ENCODE measurements around the gene LMAN1L. TPM values are rescaled to one million over a fixed set of nuclear protein-coding genes. Genes with fewer than 3 reads are reported as not detected.

LMAN1L gene
- total and polyA plus RNA-seq, 2 of the 4 experiments (the other 2 are of a cell fraction) = not detected

DNA sequence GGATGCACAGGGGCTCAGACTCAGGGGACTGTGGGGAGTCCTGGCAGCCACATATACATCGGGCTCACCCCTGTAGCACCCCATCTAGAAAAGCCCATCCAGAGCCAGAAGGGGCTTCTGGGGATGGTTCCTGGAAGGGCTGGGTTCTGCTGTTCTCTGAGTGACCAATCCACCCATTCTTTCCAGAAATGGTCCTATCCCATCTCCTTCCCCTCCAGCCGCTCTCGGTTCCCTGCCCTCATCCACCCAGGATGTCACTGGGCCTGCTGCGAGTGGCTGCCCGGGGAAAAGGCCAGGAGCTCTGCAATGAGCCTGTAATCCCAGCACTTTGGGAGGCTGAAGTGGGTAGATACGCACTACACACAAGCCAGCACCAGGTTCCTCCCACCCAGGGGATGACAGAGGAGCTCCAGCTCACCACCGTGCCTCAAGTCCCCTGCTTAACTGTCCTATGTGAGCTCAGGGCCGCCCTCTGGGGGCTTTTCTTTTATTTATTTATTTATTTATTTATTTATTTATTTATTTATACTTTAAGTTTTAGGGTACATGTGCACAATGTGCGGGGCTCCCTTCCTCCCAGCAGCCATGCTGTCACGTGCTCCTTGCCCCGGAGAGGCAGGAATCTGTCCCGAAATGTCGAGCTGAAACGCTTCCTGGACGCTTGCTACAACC is 44.4 kb upstream of the LMAN1L start:
- H3K36me3 ChIP-seq (ENCODE audit: control insufficient read depth, insufficient read depth, low read length) = no peaks in the 10 kb centered on the region
- H3K9me1 ChIP-seq (ENCODE audit: insufficient read depth, low read length) = no peaks in the 10 kb centered on the region
- H3K56ac ChIP-seq (ENCODE audit: extremely low read depth, insufficient read depth, low read length) = no peak overlapping the region
- DNase-seq (no peak), ATAC-seq (ENCODE audit: low read depth) (peak; percentile 15)
- H3K4me1 ChIP-seq (ENCODE audit: control insufficient read depth, insufficient read depth, low read length) = no peaks in the 10 kb centered on the region
- no peak overlapping the region for H3K4ac ChIP-seq (ENCODE audit: low read depth, low read length)
- dilution Hi-C loops (cut with HindIII; ENCODE audit: low sequenced_read_pairs, unreplicated experiment) (no loop called here), intact Hi-C loops (cut with micrococcal nuclease) (no loop called here), in situ Hi-C loops (cut with MboI; ENCODE audit: low sequenced_read_pairs) (loop anchor here (5.0 kb wide), 1 partner anchor 131 kb away; no protein-coding TSS in a partner anchor)
- H3K4me3 ChIP-seq (ENCODE audit: insufficient read depth, low read depth, low read length) = no peak overlapping the region
- no peak overlapping the region for H4K91ac ChIP-seq (ENCODE audit: insufficient read depth, low read depth, low read length)
- CTCF ChIA-PET = interaction anchor here (0.6 to 3.9 kb wide), 15 partner anchors 9 to 396 kb away, joined by 3 to 21 read pairs (median 5); no protein-coding TSS in a partner anchor
- no peak overlapping the region for H3K18ac ChIP-seq (ENCODE audit: low read depth, low read length)
- BruUV-seq (replicated peaks) = no TSS peak
- H3K27me3 ChIP-seq (ENCODE audit: control insufficient read depth, insufficient read depth, low read length) = peaks cover 18% of the 10 kb centered on the region; the same call in 1 of the 2 replicates
- H4K8ac ChIP-seq (ENCODE audit: low read depth in 2 of 2, low read length in 2 of 2) = no peak overlapping the region
- no peaks in the 10 kb centered on the region for H4K20me1 ChIP-seq (ENCODE audit: insufficient read depth, low read length)
- WGBS, 2 experiments (ENCODE audit: extremely low coverage in 2 of 2, insufficient read length in 1 of 2) = 20% methylated on average over 1 of the region's 15 CpGs; no CpG with 5 or more reads in 1 of the 2 experiments
- H3K27ac ChIP-seq (ENCODE audit: insufficient read depth, low read length) = no peak overlapping the region
- H3K14ac ChIP-seq (replicated peaks; ENCODE audit: low read depth, low read length) = no peak overlapping the region
- POLR2A ChIA-PET (ENCODE audit: unreplicated experiment) = no interaction called here
- no peaks in the 10 kb centered on the region for H3K79me1 ChIP-seq (ENCODE audit: low read depth in 1 of 2, low read length in 2 of 2)
- TF ChIP-seq RCOR1 (IDR thresholded peaks at IDR 0.05; ENCODE audit: insufficient replicate concordance, low read length) (no peak), RFX5 (IDR thresholded peaks at IDR 0.05; ENCODE audit: low read depth, low read length) (no peak), MAFK (IDR thresholded peaks at IDR 0.05; ENCODE audit: low read depth, low read length) (no peak)
- TF ChIP-seq, protein P1, sequence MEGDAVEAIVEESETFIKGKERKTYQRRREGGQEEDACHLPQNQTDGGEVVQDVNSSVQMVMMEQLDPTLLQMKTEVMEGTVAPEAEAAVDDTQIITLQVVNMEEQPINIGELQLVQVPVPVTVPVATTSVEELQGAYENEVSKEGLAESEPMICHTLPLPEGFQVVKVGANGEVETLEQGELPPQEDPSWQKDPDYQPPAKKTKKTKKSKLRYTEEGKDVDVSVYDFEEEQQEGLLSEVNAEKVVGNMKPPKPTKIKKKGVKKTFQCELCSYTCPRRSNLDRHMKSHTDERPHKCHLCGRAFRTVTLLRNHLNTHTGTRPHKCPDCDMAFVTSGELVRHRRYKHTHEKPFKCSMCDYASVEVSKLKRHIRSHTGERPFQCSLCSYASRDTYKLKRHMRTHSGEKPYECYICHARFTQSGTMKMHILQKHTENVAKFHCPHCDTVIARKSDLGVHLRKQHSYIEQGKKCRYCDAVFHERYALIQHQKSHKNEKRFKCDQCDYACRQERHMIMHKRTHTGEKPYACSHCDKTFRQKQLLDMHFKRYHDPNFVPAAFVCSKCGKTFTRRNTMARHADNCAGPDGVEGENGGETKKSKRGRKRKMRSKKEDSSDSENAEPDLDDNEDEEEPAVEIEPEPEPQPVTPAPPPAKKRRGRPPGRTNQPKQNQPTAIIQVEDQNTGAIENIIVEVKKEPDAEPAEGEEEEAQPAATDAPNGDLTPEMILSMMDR (conservative IDR thresholded peaks at IDR 0.05; ENCODE audit: low read depth, low read length) = no peak
- H3K4me2 ChIP-seq (ENCODE audit: low read depth, low read length) = peak overlapping the region; percentile 49
- H2BK120ac ChIP-seq (ENCODE audit: low read depth, low read length) = no peak overlapping the region
- no peak overlapping the region for H3K9ac ChIP-seq (ENCODE audit: low read depth, low read length)
- no peak overlapping the region for H2AK9ac ChIP-seq (replicated peaks; ENCODE audit: low read depth, low read length, poor library complexity)
- no peaks in the 10 kb centered on the region for H3K9me3 ChIP-seq (ENCODE audit: control insufficient read depth, insufficient read depth, low read length)
- H3K23ac ChIP-seq (ENCODE audit: low read depth, low read length) = no peak overlapping the region
- H2BK5ac ChIP-seq (ENCODE audit: low read depth, low read length, poor library complexity, severe bottlenecking) = no peak overlapping the region
- no peak overlapping the region for H2AK5ac ChIP-seq (ENCODE audit: low read depth, low read length)
- no peak overlapping the region for H4K5ac ChIP-seq (ENCODE audit: low read depth, low read length)
- no peak overlapping the region for H2BK20ac ChIP-seq (ENCODE audit: low read depth, low read length)
- peak overlapping the region; percentile 18 for H2AFZ ChIP-seq (replicated peaks; ENCODE audit: low read length, poor library complexity)
- no peak overlapping the region for H2BK15ac ChIP-seq (ENCODE audit: low read depth, low read length)

All from IMR-90 (cell line).